NCI-H2081 (cell line): ENCODE measurements around the gene DDX51.

ENCODE experiments used
- DNase-seq, 2 experiments: peaks; one replicate each; lab custom pipeline; 2025; lab: John Stamatoyannopoulos, UW

DDX51 gene

DNA sequence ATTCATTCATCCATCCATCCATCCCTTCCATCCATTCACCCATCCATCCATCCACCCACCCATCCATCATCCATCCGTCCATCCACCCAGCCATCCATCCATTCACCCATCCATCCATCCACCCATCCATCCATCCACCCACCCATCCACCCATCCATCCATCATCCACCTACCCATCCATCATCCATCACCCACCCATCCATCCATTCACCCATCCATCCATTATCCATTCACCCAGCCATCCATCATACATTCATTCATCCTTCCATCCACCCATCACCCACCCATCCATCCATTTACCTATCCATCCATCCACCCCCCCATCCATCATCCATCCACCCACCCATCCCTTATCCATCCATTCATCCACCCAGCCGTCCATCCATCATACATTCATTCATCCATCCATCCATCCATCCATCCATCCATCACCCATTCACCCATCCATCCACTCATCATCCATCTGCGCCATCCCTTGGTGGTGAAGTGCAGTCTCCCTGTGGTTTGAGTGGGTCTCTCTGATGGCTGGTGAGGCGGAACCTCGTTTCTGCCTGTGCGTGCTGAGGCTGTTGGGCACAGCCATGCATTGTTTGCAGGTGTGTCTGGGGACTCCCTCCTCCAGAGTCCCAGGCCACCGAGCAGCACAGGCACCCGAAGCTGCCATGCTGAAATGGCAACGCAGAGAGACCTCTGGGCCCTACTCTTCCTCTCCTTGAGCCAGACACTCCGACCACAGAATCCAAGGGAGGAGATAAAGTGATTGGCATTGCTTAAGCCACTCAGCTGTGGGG lies 22.9 kb upstream of the DDX51 start:
- no peak for DNase-seq

DNA sequence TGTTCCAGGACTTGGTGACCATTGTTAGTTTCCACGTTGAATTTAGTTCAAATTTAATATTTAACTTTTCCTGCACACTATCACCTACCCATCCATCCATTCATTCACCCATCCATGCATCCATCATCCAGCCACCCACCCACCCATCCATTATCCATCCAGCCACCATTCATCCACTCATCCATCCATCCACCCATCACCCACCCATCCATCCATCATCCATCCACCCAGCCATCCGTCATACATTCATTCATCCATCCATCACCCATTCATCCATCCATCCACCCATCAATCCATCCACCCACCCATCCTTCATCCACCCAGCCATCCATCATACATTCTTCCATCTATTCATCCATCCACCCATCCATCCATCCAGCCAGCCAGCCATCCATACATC lies 22.0 kb upstream of the DDX51 start:
- DNase-seq, result no peak

- no peak for DNase-seq
Observed at GRCh38 chr12:132165584-132165983, 21.5 kb upstream of the DDX51 start.

- no peak for DNase-seq
Observed at GRCh38 chr12:132164426-132164825, 20.3 kb upstream of the DDX51 start.

DNA sequence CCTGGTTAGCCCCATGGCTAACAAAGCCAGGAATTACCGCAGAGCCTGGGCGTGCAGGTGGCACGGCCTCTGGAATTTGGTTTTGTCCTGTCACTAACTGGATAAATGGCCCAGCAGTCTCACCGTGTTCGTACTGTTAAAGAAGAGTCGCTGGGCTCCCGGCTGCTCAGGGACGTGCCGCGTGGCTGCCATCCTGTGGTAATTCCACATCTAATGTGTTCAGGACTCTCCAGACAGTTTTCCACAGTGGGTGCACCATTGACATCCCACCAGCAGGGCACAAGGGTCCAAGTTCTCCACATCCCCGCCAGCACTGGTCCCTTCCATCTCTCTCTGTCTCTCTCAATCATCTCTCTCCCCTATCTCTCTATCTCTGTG lies 19.8 kb upstream of the DDX51 start:
- peak in 1 of 2 experiments; percentile 11 for DNase-seq

GRCh38 chr12:132163041-132163910 lies 19.2 kb upstream of the DDX51 start:
- no peak for DNase-seq

GRCh38 chr12:132162508-132163031 lies 18.5 kb upstream of the DDX51 start:
- DNase-seq, result no peak

- no peak for DNase-seq
Observed at GRCh38 chr12:132161796-132162507, 17.8 kb upstream of the DDX51 start.

DNA sequence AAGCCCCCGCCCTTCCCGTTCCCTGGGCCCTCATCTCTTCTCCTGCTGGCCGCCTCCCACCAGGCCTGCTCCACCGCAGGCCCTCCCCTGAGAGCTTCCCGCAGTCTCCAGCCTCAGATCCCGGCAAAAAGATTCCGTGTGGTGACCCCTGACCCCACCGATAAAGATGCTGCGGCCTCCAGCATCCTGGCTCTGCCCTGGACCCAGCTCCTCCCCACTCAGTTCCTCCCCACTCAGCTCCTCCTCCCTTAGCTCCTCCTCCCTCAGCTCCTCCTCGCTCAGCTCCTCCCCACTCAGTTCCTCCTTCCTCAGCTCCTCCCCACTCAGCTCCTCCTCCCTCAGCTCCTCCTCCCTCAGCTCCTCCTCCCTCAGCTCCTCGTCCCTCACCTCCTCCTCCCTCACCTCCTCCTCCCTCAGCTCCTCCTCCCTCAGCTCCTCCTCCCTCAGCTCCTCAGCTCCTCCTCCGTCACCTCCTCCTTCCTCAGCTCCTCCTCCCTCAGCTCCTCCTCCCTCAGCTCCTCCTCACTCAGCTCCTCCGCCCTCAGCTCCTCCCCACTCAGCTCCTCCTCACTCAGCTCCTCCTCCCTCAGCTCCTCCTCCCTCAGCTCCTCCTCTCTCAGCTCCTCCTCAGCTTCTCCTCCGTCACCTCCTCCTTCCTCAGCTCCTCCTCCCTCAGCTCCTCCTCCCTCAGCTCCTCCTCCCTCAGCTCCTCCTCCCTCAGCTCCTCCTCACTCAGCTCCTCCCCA lies 17.1 kb upstream of the DDX51 start:
- DNase-seq, result no peak

DNA sequence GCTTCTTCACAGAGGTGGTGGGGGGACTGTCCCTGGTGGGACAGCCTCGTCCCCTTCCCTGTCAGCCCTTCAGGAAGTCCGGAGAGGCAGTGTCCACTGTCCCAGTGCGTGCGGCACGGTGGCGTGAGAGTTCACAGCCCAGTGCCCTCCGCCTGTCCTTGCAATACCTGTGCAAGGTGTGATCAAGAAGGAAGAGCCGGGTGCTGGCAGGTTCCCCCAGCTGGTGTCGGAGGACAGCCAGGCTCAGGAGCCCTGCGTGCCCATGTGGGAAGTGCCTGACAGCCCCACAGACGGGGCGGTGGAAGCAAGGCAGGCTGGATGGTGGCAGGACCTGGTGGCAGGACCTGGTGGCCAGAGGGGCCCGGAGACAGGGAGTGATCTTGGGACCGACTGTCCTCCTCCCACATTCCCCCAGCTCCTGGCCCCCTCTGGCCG lies 16.5 kb upstream of the DDX51 start:
- no peak for DNase-seq

GRCh38 chr12:132160016-132160415 lies 15.9 kb upstream of the DDX51 start:
- no peak for DNase-seq

DNA sequence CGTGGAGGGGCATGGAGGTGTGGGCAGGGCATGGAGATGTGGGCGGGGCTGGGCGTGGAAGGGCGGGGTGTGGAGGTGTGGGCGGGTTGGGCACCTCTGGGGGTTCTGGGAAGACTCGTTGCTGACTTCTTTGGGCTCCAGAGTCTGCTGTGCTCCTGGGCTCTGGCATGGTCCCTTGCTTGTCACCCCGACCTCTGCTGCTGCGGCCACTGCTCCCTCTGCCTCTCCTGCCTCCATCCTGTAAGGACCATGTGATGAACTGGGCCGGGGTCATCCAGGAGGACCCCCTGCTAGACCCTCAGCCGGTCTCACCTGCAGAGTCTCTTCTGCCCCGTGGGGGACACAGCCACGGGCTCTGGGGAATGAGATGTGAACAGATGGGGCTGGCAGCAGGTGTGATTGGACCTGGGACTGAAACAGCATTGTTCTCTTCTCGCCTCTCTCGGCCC lies 15.5 kb upstream of the DDX51 start:
- no peak for DNase-seq

DNA sequence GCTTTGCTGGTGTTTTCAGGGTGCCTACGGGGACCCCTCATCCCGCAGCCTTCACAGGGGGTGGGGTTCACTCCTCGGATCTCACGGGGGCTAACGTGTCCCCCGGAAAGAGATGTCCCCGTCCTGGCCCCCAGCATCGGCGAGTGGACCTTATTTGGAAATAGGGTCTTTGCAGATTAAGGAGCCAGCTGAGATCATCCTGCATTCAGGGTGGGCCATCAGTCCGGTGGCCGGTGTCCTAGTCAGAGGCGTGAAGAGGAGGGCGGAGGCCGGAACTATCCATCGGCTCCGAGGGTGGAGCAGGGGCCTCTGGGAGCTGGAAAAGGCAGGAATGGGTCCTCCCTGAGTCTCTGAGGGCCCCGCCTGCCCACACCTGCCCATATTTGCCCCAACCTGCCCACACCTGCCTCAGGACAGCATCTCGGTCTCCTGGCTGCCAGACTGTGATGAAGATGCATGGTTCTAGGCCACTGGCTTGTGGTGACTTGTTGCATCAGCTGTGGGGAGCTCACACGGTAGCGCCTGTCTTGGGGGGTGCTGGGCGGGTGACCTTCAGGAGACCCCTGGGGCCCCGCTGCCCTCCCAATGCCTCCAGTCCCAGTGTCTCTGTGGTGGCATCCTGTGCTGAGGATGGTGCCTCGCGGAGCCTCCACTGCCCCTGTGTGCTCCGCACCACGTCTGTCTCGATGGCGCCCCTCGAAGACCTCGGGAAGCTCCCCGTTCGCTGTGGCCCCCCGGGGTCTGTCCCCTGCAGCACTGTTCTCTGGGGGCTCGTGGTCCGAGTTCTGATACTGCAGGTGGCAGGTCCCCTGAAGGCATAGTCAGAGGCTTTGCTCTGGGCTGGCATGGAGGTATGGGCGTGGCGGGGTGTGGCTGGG lies 14.8 kb upstream of the DDX51 start:
- DNase-seq, result no peak

DNA sequence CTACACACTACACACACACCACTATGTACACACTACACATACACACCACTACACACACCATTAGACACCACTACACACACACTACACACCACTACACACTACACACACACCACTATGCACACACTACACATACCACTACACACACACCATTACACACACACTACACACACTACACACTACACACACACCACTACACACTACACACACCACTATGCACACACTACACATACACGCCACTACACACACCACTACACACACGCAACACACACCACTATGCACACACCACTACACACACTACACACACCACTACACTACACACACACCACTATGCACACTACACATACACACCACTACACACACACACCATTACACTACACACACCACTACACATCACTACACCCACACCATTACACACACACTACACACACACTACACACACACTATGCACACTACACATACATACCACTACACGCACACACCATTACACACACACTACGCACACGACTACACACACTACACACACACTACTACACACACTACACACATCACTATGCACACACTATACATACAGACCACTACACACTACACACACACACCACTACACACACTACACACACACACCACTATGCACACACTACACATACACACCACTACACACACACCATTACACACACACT lies 13.8 kb upstream of the DDX51 start:
- no peak for DNase-seq

GRCh38 chr12:132156573-132157325 lies 12.6 kb upstream of the DDX51 start:
- no peak for DNase-seq

- DNase-seq, result no peak
Observed at GRCh38 chr12:132155771-132156572, 11.9 kb upstream of the DDX51 start.

DNA sequence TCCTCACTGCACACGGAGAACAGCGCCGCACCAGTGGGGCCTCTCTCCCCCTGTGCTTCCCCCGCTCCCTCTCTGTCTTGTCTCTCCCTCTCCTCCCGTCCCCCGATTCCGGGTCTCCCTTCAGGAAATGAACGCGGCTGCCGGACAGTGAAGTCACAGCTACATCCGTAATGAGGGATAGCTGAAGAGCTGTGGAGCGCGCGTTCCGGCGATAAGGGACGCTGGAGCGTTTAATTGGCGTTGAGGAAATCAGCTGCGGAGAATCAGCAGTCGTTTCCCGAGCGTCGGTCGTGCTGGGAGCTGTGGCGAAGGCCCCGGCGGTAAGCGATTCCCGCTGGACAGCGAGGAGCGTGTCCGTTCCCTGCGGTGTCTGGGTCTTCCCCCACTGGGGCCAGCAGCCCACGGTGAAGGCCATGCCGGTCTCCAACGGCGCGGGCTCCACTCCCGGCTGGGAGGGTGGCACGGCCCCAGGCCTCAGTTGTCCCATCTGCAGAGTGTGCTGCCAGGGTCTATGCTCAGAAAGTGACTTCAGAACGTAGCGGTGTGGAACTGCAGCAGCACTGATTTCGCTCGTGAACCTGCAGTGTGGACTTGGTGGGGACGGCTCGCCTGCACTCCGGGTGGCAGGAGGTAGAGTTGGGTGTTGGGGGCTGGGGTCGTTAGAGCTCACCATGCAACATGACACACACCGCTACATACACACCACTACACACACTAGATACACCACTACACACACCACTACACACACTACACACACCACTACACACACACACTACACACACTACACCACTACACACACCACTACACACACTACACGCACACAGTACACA lies 11.0 kb upstream of the DDX51 start:
- DNase-seq, result no peak
